Epithelial cell of proximal tubule (primary cell): ENCODE data around the gene ARFIP1. TPM values are rescaled to one million over a fixed set of nuclear protein-coding genes. Genes with fewer than 3 reads are reported as not detected.

ENCODE experiments used
- DNase-seq: peaks from one replicate; pipeline ENCODE4 v3.0.0-alpha.2; 2011; ENCODE audit warnings: low read depth
- H3K4me3 ChIP-seq: 2 replicates; pipeline ENCODE4 v1.5.1; 2011; ENCODE audit warnings: low read depth, mild to moderate bottlenecking, low read length
- total RNA-seq: library from RNA; depleted of rRNA; stranded (reverse); fragments of >200 nt; gene quantifications from 2 replicates; pipeline ENCODE4 v1.2.3, GENCODE V29; 2015
- TF ChIP-seq, protein P1 (sequence below): conservative IDR thresholded peaks from 2 replicates; pipeline ENCODE4 v1.5.1; 2012; ENCODE audit warnings: low read depth, mild to moderate bottlenecking, low read length

The ARFIP1 gene
- total RNA-seq, 1 donor from 2014 or later = 29.1 TPM

DNA sequence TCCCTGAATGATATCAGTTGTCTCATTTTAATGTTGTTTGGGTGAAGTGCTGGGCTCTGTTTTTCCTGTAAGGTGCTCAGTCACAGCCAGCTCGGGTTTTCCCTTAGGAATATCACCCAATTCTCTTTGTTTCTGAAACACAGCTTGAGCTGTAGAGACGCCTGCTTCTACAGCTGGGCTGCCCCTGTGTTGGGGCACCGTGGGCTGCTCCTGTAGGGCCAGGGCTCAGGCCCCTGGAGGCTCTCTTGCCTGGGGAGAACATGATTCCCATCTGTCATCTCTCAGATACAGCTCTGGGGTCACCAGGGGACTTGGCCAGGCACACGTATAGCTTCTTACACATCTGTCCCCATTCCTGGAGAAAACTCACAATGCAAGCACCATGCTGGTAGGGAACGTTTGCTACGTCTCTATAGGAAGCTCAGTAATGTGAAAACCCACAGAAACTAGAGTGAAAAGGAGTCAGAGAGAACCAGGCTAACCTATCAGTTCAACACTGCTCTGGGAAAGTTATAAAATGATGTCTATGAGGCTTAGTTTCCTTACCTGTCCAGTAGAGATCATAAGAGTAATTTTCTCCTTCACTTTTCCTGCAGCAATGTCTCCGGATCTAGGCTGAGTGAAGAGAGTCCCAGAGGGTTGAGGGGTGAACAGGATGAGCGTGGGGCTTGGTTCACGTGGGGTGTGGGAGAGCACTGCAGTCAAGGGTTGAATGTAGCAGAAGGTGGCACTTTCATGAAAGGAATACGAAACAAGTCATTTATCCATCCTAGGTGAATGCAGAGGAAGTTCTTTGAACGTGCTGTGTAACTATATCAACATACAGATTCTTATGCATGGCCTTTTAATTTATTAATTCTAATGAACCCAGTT is 170.9 kb downstream of the ARFIP1 start:
- no peak for DNase-seq
- H3K4me3 ChIP-seq = no peak overlapping the region
- TF ChIP-seq, protein P1, sequence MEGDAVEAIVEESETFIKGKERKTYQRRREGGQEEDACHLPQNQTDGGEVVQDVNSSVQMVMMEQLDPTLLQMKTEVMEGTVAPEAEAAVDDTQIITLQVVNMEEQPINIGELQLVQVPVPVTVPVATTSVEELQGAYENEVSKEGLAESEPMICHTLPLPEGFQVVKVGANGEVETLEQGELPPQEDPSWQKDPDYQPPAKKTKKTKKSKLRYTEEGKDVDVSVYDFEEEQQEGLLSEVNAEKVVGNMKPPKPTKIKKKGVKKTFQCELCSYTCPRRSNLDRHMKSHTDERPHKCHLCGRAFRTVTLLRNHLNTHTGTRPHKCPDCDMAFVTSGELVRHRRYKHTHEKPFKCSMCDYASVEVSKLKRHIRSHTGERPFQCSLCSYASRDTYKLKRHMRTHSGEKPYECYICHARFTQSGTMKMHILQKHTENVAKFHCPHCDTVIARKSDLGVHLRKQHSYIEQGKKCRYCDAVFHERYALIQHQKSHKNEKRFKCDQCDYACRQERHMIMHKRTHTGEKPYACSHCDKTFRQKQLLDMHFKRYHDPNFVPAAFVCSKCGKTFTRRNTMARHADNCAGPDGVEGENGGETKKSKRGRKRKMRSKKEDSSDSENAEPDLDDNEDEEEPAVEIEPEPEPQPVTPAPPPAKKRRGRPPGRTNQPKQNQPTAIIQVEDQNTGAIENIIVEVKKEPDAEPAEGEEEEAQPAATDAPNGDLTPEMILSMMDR = no peak

DNA sequence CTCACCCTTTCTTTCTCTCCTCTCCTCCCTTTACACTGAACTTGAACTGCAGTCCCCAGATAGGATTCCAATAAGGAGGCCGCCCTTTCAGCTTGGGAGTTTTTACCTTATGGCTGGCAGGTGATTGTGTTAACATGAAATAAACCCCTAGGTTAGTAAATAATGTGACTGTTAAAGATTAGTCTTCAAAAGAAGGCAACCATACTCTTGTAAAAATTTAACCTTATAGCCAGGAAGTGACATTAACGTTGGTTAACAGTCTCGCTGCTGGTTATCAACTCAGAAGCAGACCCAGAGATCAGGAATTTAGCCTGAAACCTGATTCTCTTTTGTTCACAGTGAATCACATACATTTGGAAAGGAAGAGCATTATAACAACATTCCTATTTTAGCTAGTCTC is 171.6 kb downstream of the ARFIP1 start:
- H3K4me3 ChIP-seq = no peak overlapping the region
- no peak for DNase-seq
- TF ChIP-seq, protein P1 = no peak

DNA sequence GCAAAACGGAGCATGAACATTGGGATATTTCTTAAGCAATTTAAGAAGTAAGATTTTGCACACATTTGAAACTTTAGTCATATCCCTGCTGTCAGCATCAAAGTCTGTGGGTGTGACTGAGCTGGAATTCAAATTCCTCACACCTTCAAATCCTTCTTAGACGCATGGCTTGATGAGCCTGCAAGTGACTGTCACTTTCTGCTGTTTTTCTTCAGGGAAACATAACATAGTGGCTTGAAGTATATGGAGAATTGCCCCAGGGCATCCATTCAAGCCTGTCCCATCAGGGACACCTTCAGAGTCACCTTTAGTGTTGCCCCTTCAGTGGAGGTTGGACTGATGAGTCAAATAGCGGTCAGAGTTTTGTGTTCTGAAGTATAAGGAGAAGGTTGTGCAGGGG is 173.8 kb downstream of the ARFIP1 start:
- TF ChIP-seq, protein P1 = no peak
- no peak overlapping the region for H3K4me3 ChIP-seq
- DNase-seq = no peak

DNA sequence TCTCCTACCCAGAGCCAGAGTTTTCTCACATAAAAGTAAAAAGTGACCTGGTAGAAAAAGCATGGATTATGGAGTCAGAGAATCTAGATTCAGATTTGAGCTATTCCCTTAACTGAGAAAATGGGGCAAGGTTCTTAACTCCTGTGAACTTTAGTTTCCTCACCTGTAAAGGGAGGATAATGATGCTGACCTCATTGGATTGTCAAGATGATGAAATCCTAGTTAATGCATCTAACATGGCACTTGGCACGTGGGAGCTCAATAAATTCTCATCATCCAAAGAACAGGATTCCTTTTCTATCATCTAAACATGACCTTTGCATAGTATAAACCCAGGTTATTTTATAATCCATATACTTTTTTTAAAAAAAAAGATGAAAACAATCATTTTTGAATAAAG is 175.0 kb downstream of the ARFIP1 start:
- no peak overlapping the region for H3K4me3 ChIP-seq
- DNase-seq = no peak
- TF ChIP-seq, protein P1 = no peak

DNA sequence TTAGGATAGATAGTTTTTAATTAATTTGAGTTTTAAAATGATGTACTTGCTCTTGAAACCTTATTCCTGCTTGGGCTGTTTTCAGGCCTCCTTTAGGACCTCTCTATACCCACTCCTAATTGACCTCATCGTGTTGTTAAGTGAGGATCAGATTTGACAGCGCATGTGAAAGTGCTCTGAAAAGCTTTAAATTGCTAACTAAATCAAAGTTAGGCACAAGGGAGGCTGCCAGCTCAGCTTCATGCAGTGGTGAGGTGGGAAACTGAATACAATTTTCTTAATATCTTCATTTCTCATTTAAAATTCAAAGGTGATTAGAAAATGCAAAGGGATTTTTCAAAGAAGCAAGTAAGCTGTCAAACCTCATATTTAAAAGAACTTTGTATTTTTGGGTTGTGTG is 176.4 kb downstream of the ARFIP1 start:
- TF ChIP-seq, protein P1 = no peak
- H3K4me3 ChIP-seq = no peak overlapping the region
- no peak for DNase-seq

DNA sequence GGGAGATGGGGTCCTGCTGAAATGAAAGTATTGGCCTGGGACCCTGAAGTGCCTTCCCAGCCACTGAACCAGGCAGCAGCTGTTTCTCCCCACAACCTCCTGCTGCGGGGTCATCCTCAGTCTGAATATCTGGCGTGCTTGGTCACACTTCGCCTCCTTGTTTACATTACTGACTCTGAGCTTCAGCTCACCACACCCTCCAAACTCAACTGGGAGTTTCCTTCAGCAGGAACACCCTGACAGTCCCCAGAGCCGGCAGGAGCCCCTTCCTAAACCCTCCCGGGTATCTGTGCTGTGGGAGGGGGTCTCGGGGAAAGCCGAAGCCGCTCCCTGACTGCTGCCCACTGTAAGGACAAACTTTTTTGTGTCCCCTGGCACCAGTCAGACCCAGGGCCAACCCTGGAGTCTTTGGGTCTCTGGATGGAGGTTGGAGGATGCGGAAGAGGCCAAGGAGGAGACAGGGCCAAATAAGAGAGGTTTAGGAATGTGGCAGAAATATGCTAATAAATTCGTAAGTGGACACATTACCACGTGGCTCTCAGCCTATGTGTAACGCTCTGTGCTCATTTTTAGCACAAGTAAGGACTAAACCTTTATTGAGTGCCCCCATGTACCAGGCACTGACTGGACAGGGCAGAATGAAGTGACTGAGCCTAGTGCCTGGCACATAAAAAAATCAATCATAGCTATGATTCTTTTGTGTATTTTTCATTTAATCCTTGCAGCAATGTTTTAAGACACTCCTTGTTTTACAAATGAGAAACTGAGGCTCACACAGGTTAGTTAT is 177.1 kb downstream of the ARFIP1 start:
- TF ChIP-seq, protein P1 = no peak
- H3K4me3 ChIP-seq = no peak overlapping the region
- DNase-seq = no peak
